Breast epithelium (tissue), 4 donors: ENCODE measurements around the gene ADAMTS17. TPM values are rescaled to one million over a fixed set of nuclear protein-coding genes. Genes with fewer than 3 reads are reported as not detected.

Source experiments
- DNase-seq, 2 donors: peaks; one replicate each; pipeline ENCODE4 v3.0.0-alpha.2; 2019; ENCODE audit warnings: low spot score in 2 of 2
- H3K27ac ChIP-seq, 2 donors: fragments of 200-600 bp; sonication (generic) in 1 of 2; one replicate each; pipeline ENCODE4 v1.5.1; 2016 to 2019; ENCODE audit warnings: mild to moderate bottlenecking in 1 of 2
- H3K27me3 ChIP-seq, 2 donors: fragments of 200-600 bp; sonication (generic) in 1 of 2; one replicate each; pipeline versions ENCODE4 v1.5.1 to v1.6.0; 2017 to 2019; ENCODE audit warnings: control low read depth in 1 of 2, mild to moderate bottlenecking in 1 of 2
- H3K36me3 ChIP-seq: fragments of 200-600 bp; one replicate; pipeline ENCODE4 v1.5.1; 2019
- H3K4me1 ChIP-seq, 2 donors: fragments of 200-600 bp; sonication (generic); one replicate each; pipeline ENCODE4 v1.5.1; 2016 to 2019; ENCODE audit warnings: control low read depth in 1 of 2
- H3K4me3 ChIP-seq, 3 donors: fragments of 200-600 bp; sonication (generic); 1 replicate in 2 of 3; 2 replicates in 1 of 3; pipeline ENCODE4 v1.5.1; 2016 to 2019; ENCODE audit warnings: mild to moderate bottlenecking in 3 of 3, moderate library complexity in 2 of 3
- H3K9me3 ChIP-seq, 2 donors: fragments of 200-600 bp; sonication (generic) in 1 of 2; one replicate each; pipeline ENCODE4 v1.5.1; 2016 to 2019; ENCODE audit warnings: control low read depth in 1 of 2
- CTCF ChIP-seq, 3 donors: fragments of 450-650 bp; IDR thresholded peaks; one replicate each; pipeline ENCODE4 v1.5.1; 2016 to 2017; ENCODE audit warnings: antibody characterized with exemption in 3 of 3, mild to moderate bottlenecking in 3 of 3, moderate library complexity in 3 of 3
- POLR2A ChIP-seq: fragments of 450-650 bp; IDR thresholded peaks from one replicate; pipeline ENCODE4 v1.6.1; 2016; ENCODE audit warnings: antibody characterized with exemption, mild to moderate bottlenecking, moderate library complexity
- POLR2AphosphoS5 ChIP-seq, 3 donors: sonication (generic); formaldehyde crosslinking; IDR thresholded peaks; one replicate each; pipeline ENCODE4 v1.6.1; 2017; ENCODE audit warnings: antibody characterized with exemption in 3 of 3
- intact Hi-C: fragments of 100-400 bp; cut with DNase I; formaldehyde crosslinking; loops from one replicate; pipeline ENCODE4 v1.15.1; 2023; ENCODE audit warnings: low total_unique reads
- total RNA-seq, 3 donors: library from RNA; depleted of rRNA; stranded (reverse); fragments of >200 nt; gene quantifications; one replicate each; pipeline ENCODE4 v1.1.0, GENCODE V29; 2016

The ADAMTS17 gene
- total RNA-seq, 3 donors from 2014 or later, result 5.1 to 8.0 (median 5.9) TPM

GRCh38 chr15:100220058-100220768 is 121.6 kb downstream of the ADAMTS17 start:
- intact Hi-C loops, result no loop called here
- TF ChIP-seq CTCF (IDR thresholded peaks at IDR 0.05), result no peak
- TF ChIP-seq POLR2A, result no peak
- TF ChIP-seq POLR2AphosphoS5 (IDR thresholded peaks at IDR 0.05), result no peak
- Histone ChIP-seq H3K9me3 (no peaks in the 10 kb centered on the region), H3K4me3 (no peak overlapping the region), H3K27ac (no peak overlapping the region), H3K27me3 (no peaks in the 10 kb centered on the region), H3K4me1 (no peaks in the 10 kb centered on the region), H3K36me3 (no peaks in the 10 kb centered on the region)
- DNase-seq, result no peak

- TF ChIP-seq POLR2AphosphoS5 (IDR thresholded peaks at IDR 0.05) (no peak), POLR2A (no peak), CTCF (IDR thresholded peaks at IDR 0.05) (no peak)
- Histone ChIP-seq H3K4me1 (no peaks in the 10 kb centered on the region), H3K9me3 (no peaks in the 10 kb centered on the region), H3K27me3 (no peaks in the 10 kb centered on the region), H3K36me3 (no peaks in the 10 kb centered on the region), H3K4me3 (no peak overlapping the region), H3K27ac (no peak overlapping the region)
- intact Hi-C loops, result no loop called here
- DNase-seq, result no peak
Observed at GRCh38 chr15:100218434-100218833, 123.3 kb downstream of the ADAMTS17 start.

GRCh38 chr15:100216182-100216581 is 125.6 kb downstream of the ADAMTS17 start:
- intact Hi-C loops, result no loop called here
- H3K9me3 ChIP-seq, result no peaks in the 10 kb centered on the region
- H3K27me3 ChIP-seq, result no peaks in the 10 kb centered on the region
- H3K27ac ChIP-seq, result peak overlapping the region in 1 of 2 donors; percentile 7
- DNase-seq, result peak in 1 of 2 donors; percentile 45
- peak in 1 of 3 donors; percentile 76 for TF ChIP-seq POLR2AphosphoS5 (IDR thresholded peaks at IDR 0.05)
- no peak for TF ChIP-seq POLR2A
- TF ChIP-seq CTCF (IDR thresholded peaks at IDR 0.05), result no peak
- H3K4me1 ChIP-seq, result no peaks in the 10 kb centered on the region
- H3K4me3 ChIP-seq, result no peak overlapping the region
- no peaks in the 10 kb centered on the region for H3K36me3 ChIP-seq

GRCh38 chr15:100215843-100216169 is 126.0 kb downstream of the ADAMTS17 start:
- no peak overlapping the region for H3K4me3 ChIP-seq
- H3K27ac ChIP-seq, result peak overlapping the region in 1 of 2 donors; percentile 7
- no peak for DNase-seq
- no peaks in the 10 kb centered on the region for H3K36me3 ChIP-seq
- no peaks in the 10 kb centered on the region for H3K27me3 ChIP-seq
- intact Hi-C loops, result no loop called here
- H3K4me1 ChIP-seq, result no peaks in the 10 kb centered on the region
- TF ChIP-seq POLR2AphosphoS5 (IDR thresholded peaks at IDR 0.05) (no peak), CTCF (IDR thresholded peaks at IDR 0.05) (no peak), POLR2A (no peak)
- H3K9me3 ChIP-seq, result no peaks in the 10 kb centered on the region

- Histone ChIP-seq H3K4me1 (no peaks in the 10 kb centered on the region), H3K27ac (no peak overlapping the region), H3K9me3 (no peaks in the 10 kb centered on the region), H3K36me3 (no peaks in the 10 kb centered on the region), H3K27me3 (no peaks in the 10 kb centered on the region), H3K4me3 (no peak overlapping the region)
- no peak for DNase-seq
- intact Hi-C loops, result no loop called here
- no peak for TF ChIP-seq CTCF (IDR thresholded peaks at IDR 0.05)
- peak in 1 of 3 donors; percentile 30 for TF ChIP-seq POLR2AphosphoS5 (IDR thresholded peaks at IDR 0.05)
- TF ChIP-seq POLR2A, result no peak
Observed at GRCh38 chr15:100215031-100215842, 126.5 kb downstream of the ADAMTS17 start.
